ENCODE results near the gene XRRA1. TPM values are rescaled to one million over a fixed set of nuclear protein-coding genes. Genes with fewer than 3 reads are reported as not detected.

Gene XRRA1
- total RNA-seq, 1 experiment from 2014 or later: 56.3 TPM

DNA sequence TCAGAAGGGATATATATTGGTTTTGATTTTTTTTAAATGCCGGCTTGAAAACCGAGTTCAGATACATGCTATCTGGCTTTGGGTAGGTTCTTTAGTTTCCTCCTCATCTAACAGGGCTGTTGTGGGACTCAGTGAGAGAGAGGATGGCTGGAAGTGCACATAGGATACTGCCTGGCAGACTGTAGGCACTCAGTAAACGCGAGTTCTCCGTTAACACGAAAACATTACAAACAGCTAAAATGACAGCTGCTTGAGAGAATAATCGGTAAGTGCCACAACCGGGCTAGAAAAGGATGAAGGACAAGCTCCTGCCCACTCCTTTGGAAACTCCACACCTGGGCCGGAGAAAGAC is 369 bp downstream of the XRRA1 start:
- Histone ChIP-seq H3K27me3 (ENCODE audit: low read length) (no peaks in the 10 kb centered on the region), H3K4me1 (ENCODE audit: low read length) (peaks cover 55% of the 10 kb centered on the region), H3K9me3 (ENCODE audit: low read length) (no peaks in the 10 kb centered on the region), H2AFZ (ENCODE audit: low read length) (peak overlapping the region; percentile 73), H3K27ac (ENCODE audit: low read length) (peak overlapping the region; percentile 72), H3K4me2 (ENCODE audit: low read depth, low read length, poor library complexity, severe bottlenecking) (peak overlapping the region; percentile 91), H3K9me2 (replicated peaks; ENCODE audit: insufficient read depth, low read length) (no peaks in the 10 kb centered on the region), H4K20me1 (ENCODE audit: insufficient read depth, low read depth, low read length) (no peaks in the 10 kb centered on the region), H3K79me2 (ENCODE audit: low read length) (peaks cover 88% of the 10 kb centered on the region), H3K36me3 (ENCODE audit: insufficient read depth, low read length) (peaks cover 8% of the 10 kb centered on the region; the same call in 1 of the 2 replicates), H3K9ac (ENCODE audit: low read length) (peak overlapping the region; percentile 90), H3K4me3 (ENCODE audit: low read length) (peak overlapping the region; percentile 86)
- peak; percentile 65 for DNase-seq

DNA sequence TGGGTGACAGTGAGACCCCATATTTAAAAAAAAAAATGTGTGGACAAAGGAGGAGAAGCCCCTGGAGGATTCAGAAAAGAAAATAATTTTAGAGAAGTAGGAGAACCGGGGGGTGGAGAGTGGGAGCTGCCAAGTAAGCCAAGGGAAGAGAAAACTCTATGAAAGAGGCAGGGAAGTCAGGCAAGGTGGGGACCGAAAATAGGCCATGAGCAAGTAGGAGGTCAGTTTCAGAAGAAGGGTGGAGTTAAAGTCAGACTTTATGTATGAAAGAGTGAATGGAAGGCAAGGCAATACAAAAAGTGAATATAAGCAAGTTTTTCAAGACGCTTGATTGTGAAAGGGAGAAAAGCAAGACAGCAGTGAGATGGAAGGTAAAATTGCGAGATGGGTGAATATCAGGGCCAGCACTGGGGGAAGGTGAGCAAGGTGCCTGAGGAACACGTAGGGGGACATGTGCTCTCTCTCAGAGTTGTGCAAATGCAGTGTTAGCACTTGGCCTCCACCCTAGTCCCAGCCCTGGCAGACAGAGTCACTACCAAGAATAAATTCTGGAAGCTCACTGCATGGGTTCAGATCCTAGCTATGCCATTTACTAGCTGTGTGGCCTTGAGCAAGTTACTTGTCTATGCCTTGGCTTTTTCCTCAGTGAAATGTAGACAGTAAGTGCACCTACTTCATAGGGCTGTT is 6.7 kb downstream of the XRRA1 start:
- Histone ChIP-seq H2AFZ (ENCODE audit: low read length) (no peak overlapping the region), H3K9ac (ENCODE audit: low read length) (no peak overlapping the region), H3K36me3 (ENCODE audit: insufficient read depth, low read length) (peaks cover 14% of the 10 kb centered on the region), H3K9me3 (ENCODE audit: low read length) (no peaks in the 10 kb centered on the region), H3K4me1 (ENCODE audit: low read length) (peaks cover 42% of the 10 kb centered on the region), H3K27ac (ENCODE audit: low read length) (peak overlapping the region; percentile 41), H3K27me3 (ENCODE audit: low read length) (no peaks in the 10 kb centered on the region), H3K9me2 (replicated peaks; ENCODE audit: insufficient read depth, low read length) (no peaks in the 10 kb centered on the region), H3K4me2 (ENCODE audit: low read depth, low read length, poor library complexity, severe bottlenecking) (no peak overlapping the region), H3K79me2 (ENCODE audit: low read length) (peaks cover 52% of the 10 kb centered on the region), H3K4me3 (ENCODE audit: low read length) (no peak overlapping the region), H4K20me1 (ENCODE audit: insufficient read depth, low read depth, low read length) (no peaks in the 10 kb centered on the region)
- no peak for DNase-seq

DNA sequence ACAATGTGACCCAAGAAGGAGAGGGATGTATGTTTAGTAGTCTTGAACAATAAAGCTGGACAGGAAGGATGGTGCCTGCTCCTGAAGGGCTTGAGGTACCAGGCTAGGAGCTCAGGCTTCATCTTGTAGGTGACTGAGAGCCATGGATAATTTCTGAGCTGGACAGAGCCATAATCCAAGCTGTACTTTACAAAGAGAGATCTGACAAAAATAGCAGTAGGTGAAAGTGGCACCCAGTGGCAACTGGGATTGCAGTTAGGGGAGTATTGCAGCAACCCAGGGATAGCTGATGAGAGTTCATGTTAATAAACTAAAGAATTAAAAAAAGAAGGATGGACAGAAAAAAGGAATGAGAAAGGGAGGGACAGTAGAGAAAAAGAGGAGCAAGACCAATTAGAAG is 7.4 kb downstream of the XRRA1 start:
- Histone ChIP-seq H3K79me2 (ENCODE audit: low read length) (peaks cover 47% of the 10 kb centered on the region), H3K27ac (ENCODE audit: low read length) (peak overlapping the region; percentile 41; the same call in 1 of the 2 replicates), H3K27me3 (ENCODE audit: low read length) (no peaks in the 10 kb centered on the region), H3K9me2 (replicated peaks; ENCODE audit: insufficient read depth, low read length) (no peaks in the 10 kb centered on the region), H3K36me3 (ENCODE audit: insufficient read depth, low read length) (peaks cover 21% of the 10 kb centered on the region), H4K20me1 (ENCODE audit: insufficient read depth, low read depth, low read length) (no peaks in the 10 kb centered on the region), H3K9me3 (ENCODE audit: low read length) (no peaks in the 10 kb centered on the region), H3K4me2 (ENCODE audit: low read depth, low read length, poor library complexity, severe bottlenecking) (no peak overlapping the region), H2AFZ (ENCODE audit: low read length) (no peak overlapping the region), H3K4me1 (ENCODE audit: low read length) (peaks cover 49% of the 10 kb centered on the region), H3K4me3 (ENCODE audit: low read length) (no peak overlapping the region), H3K9ac (ENCODE audit: low read length) (0 out of 2 replicates have a peak overlapping the region, but pooled peaks have one; percentile 7)
- DNase-seq: no peak

GRCh38 chr11:74937696-74938475 is 11.0 kb downstream of the XRRA1 start:
- Histone ChIP-seq H3K4me3 (ENCODE audit: low read length) (no peak overlapping the region), H2AFZ (ENCODE audit: low read length) (no peak overlapping the region), H4K20me1 (ENCODE audit: insufficient read depth, low read depth, low read length) (no peaks in the 10 kb centered on the region), H3K4me2 (ENCODE audit: low read depth, low read length, poor library complexity, severe bottlenecking) (no peak overlapping the region), H3K36me3 (ENCODE audit: insufficient read depth, low read length) (peaks cover 43% of the 10 kb centered on the region), H3K9me3 (ENCODE audit: low read length) (no peaks in the 10 kb centered on the region), H3K9me2 (replicated peaks; ENCODE audit: insufficient read depth, low read length) (no peaks in the 10 kb centered on the region), H3K4me1 (ENCODE audit: low read length) (peaks cover 52% of the 10 kb centered on the region), H3K9ac (ENCODE audit: low read length) (no peak overlapping the region), H3K27ac (ENCODE audit: low read length) (0 out of 2 replicates have a peak overlapping the region, but pooled peaks have one; percentile 2), H3K79me2 (ENCODE audit: low read length) (peaks cover 37% of the 10 kb centered on the region), H3K27me3 (ENCODE audit: low read length) (no peaks in the 10 kb centered on the region)
- no peak for DNase-seq

DNA sequence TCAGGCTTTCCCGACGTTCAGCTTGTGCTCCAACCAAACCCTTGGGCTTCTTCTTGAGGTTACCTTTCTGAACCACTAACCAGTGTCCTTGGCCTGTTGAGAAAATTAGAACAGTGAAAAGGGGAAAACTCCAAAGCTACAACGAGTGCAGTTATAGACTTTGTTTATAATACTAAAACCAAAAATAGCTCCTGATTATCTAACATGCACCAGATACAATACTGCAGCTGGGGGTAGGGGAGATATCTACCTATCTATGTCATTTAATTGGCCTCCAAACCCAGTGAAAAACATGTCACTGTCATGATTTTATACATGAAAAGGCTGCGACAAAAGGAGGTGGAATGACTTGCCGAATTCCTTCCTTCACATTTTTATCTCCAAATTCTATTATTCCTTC is 11.9 kb downstream of the XRRA1 start:
- H3K4me1 ChIP-seq (ENCODE audit: low read length): peaks cover 43% of the 10 kb centered on the region
- H3K4me2 ChIP-seq (ENCODE audit: low read depth, low read length, poor library complexity, severe bottlenecking): no peak overlapping the region
- H3K9ac ChIP-seq (ENCODE audit: low read length): no peak overlapping the region
- H3K9me3 ChIP-seq (ENCODE audit: low read length): no peaks in the 10 kb centered on the region
- H3K27ac ChIP-seq (ENCODE audit: low read length): no peak overlapping the region
- H3K9me2 ChIP-seq (replicated peaks; ENCODE audit: insufficient read depth, low read length): no peaks in the 10 kb centered on the region
- H3K27me3 ChIP-seq (ENCODE audit: low read length): no peaks in the 10 kb centered on the region
- H2AFZ ChIP-seq (ENCODE audit: low read length): no peak overlapping the region
- peaks cover 46% of the 10 kb centered on the region for H3K36me3 ChIP-seq (ENCODE audit: insufficient read depth, low read length)
- H3K79me2 ChIP-seq (ENCODE audit: low read length): peaks cover 31% of the 10 kb centered on the region
- no peaks in the 10 kb centered on the region for H4K20me1 ChIP-seq (ENCODE audit: insufficient read depth, low read depth, low read length)
- no peak overlapping the region for H3K4me3 ChIP-seq (ENCODE audit: low read length)
- DNase-seq: no peak

DNA sequence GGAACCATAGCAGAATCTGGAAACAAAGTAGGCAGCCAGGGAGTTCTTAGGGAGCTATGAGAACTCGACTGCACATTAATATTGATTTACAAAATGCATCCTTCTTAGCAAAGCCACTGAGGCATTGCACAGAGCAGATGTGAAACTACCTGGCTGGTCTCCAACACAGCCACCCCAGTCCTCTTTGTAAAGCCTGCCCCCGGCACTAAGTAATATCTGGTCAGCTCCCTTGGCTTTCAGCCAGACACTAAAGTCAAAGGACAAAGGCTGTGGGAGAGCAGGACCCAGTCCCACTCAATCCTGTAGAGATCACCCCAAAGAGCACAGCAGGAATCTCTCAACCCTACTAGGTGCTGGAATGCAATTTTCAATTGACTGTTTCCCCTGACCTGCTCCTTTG is 12.8 kb downstream of the XRRA1 start:
- Histone ChIP-seq H3K27me3 (ENCODE audit: low read length) (no peaks in the 10 kb centered on the region), H3K9me3 (ENCODE audit: low read length) (no peaks in the 10 kb centered on the region), H3K27ac (ENCODE audit: low read length) (peak overlapping the region; percentile 76), H3K79me2 (ENCODE audit: low read length) (peaks cover 23% of the 10 kb centered on the region), H4K20me1 (ENCODE audit: insufficient read depth, low read depth, low read length) (no peaks in the 10 kb centered on the region), H3K9me2 (replicated peaks; ENCODE audit: insufficient read depth, low read length) (no peaks in the 10 kb centered on the region), H3K4me3 (ENCODE audit: low read length) (peak overlapping the region; percentile 26; the same call in 1 of the 2 replicates), H3K4me1 (ENCODE audit: low read length) (peaks cover 39% of the 10 kb centered on the region), H3K4me2 (ENCODE audit: low read depth, low read length, poor library complexity, severe bottlenecking) (peak overlapping the region; percentile 25), H3K9ac (ENCODE audit: low read length) (0 out of 2 replicates have a peak overlapping the region, but pooled peaks have one; percentile 31), H2AFZ (ENCODE audit: low read length) (no peak overlapping the region), H3K36me3 (ENCODE audit: insufficient read depth, low read length) (peaks cover 46% of the 10 kb centered on the region)
- DNase-seq: no peak

GRCh38 chr11:74935285-74935684 is 13.6 kb downstream of the XRRA1 start:
- peaks cover 20% of the 10 kb centered on the region for H3K79me2 ChIP-seq (ENCODE audit: low read length)
- no peaks in the 10 kb centered on the region for H3K9me3 ChIP-seq (ENCODE audit: low read length)
- no peak overlapping the region for H2AFZ ChIP-seq (ENCODE audit: low read length)
- no peaks in the 10 kb centered on the region for H3K9me2 ChIP-seq (replicated peaks; ENCODE audit: insufficient read depth, low read length)
- DNase-seq: no peak
- H3K4me2 ChIP-seq (ENCODE audit: low read depth, low read length, poor library complexity, severe bottlenecking): no peak overlapping the region
- peaks cover 46% of the 10 kb centered on the region for H3K36me3 ChIP-seq (ENCODE audit: insufficient read depth, low read length)
- peak overlapping the region; percentile 76 for H3K27ac ChIP-seq (ENCODE audit: low read length)
- no peak overlapping the region for H3K9ac ChIP-seq (ENCODE audit: low read length)
- no peaks in the 10 kb centered on the region for H4K20me1 ChIP-seq (ENCODE audit: insufficient read depth, low read depth, low read length)
- peaks cover 39% of the 10 kb centered on the region for H3K4me1 ChIP-seq (ENCODE audit: low read length)
- H3K27me3 ChIP-seq (ENCODE audit: low read length): no peaks in the 10 kb centered on the region
- H3K4me3 ChIP-seq (ENCODE audit: low read length): no peak overlapping the region; the same call in 1 of the 2 replicates

- Histone ChIP-seq H3K9me2 (replicated peaks; ENCODE audit: insufficient read depth, low read length) (no peaks in the 10 kb centered on the region), H3K36me3 (ENCODE audit: insufficient read depth, low read length) (peaks cover 53% of the 10 kb centered on the region), H3K9ac (ENCODE audit: low read length) (no peak overlapping the region), H3K27ac (ENCODE audit: low read length) (no peak overlapping the region; the same call in 1 of the 2 replicates), H3K4me2 (ENCODE audit: low read depth, low read length, poor library complexity, severe bottlenecking) (no peak overlapping the region), H4K20me1 (ENCODE audit: insufficient read depth, low read depth, low read length) (no peaks in the 10 kb centered on the region), H3K9me3 (ENCODE audit: low read length) (no peaks in the 10 kb centered on the region), H3K27me3 (ENCODE audit: low read length) (no peaks in the 10 kb centered on the region), H3K4me1 (ENCODE audit: low read length) (peaks cover 39% of the 10 kb centered on the region), H3K4me3 (ENCODE audit: low read length) (no peak overlapping the region), H3K79me2 (ENCODE audit: low read length) (peaks cover 19% of the 10 kb centered on the region), H2AFZ (ENCODE audit: low read length) (no peak overlapping the region)
- DNase-seq: no peak
Measured at GRCh38 chr11:74933765-74934164, 15.1 kb downstream of the XRRA1 start.

Data from Karpas-422 (cell line).